Measurements from ENCODE around the gene ZBTB16.
A peak's percentile ranks its signal among the peaks of the same experiment; 100 is the strongest.

ZBTB16 gene

GRCh38 chr11:114243461-114244372, 184.2 kb downstream of the ZBTB16 start:
- DNase-seq (ENCODE audit: low spot score) = no peak

- no peak for DNase-seq (ENCODE audit: low spot score)
Measured at GRCh38 chr11:114244726-114245394, 185.3 kb downstream of the ZBTB16 start.

DNA sequence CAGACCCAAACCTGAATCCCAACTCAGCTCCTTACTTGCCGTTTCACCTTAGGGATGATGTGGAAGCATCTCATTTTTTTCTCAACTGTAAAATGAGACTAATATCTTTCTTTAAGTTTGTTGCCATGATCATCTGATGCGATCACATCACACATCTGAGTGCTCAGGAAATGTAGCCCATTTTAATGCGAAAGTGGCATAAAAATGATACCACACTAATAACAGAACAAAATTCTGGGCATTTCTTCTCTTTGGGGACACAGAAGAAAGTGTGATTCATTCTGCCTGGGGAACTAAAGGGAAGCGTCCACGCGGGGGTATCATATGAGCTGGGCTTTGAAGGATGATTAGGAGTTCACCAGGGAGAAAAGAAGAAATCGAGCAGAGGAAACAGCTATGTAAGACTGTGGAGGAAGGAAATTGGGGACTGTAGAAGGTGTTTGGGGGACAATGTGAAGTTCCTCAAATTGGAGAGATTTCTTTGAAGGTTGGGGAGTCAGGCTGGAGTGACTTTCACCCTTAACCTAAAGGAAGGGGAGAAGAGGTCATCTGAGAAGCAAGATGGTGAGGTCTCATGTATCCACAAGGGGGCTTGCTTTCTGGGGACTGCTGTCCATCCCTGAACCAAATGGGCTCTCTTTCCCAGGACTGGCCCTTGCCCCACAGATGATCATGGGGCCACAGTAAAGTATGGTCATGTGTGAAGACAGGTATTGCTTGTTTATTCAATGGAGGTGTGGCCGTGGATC, 187.0 kb downstream of the ZBTB16 start:
- DNase-seq (ENCODE audit: low spot score) = no peak

GRCh38 chr11:114247070-114247789, 187.7 kb downstream of the ZBTB16 start:
- no peak for DNase-seq (ENCODE audit: low spot score)

DNA sequence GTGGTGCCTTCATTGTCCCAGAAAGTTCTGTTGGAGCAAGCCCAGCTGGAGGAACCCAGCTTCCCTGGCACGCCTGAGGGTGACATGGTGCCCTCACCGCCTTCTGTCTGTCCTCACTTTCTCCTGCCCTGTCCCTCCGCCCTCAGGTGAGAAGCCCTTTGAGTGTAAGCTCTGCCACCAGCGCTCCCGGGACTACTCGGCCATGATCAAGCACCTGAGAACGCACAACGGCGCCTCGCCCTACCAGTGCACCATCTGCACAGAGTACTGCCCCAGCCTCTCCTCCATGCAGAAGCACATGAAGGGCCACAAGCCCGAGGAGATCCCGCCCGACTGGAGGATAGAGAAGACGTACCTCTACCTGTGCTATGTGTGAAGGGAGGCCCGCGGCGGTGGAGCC, 190.7 kb downstream of the ZBTB16 start:
- no peak for DNase-seq (ENCODE audit: low spot score)

DNA sequence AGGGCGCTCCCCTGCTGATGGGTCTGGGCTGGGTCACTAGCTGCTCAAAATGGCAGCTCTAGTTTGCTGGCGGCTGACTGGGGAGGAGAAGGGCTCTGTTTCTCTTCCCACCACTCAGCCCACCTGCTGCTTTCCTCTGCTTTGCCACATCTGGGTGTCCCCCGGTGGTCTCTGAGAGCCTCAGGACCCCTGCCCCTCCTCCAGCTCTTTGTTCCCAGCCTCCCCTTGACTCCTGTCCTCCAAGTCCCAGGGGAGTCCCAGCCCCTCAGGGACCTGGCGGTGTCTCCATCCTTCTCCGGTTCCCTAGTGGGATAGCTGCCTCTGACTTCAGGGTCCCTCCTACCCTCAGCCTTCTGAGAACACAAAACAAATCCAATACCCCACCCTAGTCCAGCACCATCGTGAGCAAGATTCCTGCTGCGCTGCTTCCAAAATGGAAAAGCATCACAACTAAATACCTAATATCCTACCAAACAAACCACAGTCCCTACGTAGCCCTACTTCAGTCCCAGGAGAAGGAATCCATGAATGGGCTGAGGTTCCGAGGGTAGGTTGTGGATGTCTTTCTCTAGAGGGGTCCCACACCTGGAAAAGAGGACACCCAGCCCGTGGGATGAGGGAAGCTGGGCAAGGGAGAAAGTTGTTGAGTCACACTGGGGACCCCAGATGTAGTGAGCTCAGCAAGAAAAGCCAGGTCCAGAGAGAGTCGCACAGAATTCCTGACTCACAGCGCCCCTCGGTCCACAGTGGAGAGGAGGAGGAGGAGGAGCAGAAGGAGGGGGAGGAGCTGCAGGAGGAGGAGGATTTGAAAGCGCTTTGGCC, 191.7 kb downstream of the ZBTB16 start:
- DNase-seq (ENCODE audit: low spot score) = no peak

- DNase-seq (ENCODE audit: low spot score) = no peak
Measured at GRCh38 chr11:114251815-114252337, 192.4 kb downstream of the ZBTB16 start.

GRCh38 chr11:114252767-114253166, 193.3 kb downstream of the ZBTB16 start:
- DNase-seq (ENCODE audit: low spot score) = no peak

DNA sequence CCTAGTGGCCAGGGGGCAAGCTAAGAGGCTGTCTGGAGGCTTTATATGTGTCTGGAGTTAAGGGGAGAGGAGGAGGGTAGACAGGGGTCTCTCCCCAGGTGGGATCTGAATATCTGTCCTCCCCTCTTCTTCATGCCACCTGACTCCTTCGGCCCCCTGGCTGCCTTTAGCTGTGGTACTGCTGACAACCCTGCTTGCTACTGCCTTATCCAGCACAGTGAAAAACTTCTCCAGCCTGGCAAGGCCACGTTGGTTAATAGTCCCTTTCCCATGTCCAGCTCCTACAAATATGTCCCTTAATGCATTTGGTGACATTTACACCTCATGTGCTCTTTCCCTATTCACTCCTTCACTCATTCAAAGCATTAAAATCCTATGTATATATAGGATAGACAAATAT, 194.3 kb downstream of the ZBTB16 start:
- DNase-seq (ENCODE audit: low spot score) = no peak

DNA sequence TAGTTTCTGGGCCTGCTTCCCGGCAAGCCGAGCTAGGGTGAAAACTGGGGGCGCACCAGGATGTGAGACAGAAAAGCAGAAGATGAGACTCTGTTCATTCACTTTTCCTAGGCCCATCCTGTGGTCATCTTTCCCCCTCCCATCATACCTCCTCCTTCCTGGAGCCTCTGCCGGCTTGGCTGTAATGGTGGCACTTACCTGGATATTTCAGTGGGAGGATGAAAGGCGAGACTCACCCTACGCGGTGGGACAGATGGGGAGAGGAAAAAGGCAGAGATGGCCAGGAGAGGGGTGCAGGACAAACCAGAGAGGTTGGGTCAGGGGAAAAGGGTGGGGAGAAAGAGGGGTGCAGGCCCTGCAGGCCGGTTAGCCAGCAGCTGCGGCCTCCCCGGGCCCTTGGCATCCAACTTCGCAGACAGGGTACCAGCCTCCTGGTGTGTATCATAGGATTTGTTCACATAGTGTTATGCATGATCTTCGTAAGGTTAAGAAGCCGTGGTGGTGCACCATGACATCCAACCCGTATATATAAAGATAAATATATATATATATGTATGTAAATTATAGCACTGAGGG, 195.1 kb downstream of the ZBTB16 start:
- DNase-seq (ENCODE audit: low spot score) = no peak

GRCh38 chr11:114255289-114255688, 195.8 kb downstream of the ZBTB16 start:
- DNase-seq (ENCODE audit: low spot score) = no peak

- DNase-seq (ENCODE audit: low spot score) = no peak
Measured at GRCh38 chr11:114256176-114256966, 196.9 kb downstream of the ZBTB16 start.

DNA sequence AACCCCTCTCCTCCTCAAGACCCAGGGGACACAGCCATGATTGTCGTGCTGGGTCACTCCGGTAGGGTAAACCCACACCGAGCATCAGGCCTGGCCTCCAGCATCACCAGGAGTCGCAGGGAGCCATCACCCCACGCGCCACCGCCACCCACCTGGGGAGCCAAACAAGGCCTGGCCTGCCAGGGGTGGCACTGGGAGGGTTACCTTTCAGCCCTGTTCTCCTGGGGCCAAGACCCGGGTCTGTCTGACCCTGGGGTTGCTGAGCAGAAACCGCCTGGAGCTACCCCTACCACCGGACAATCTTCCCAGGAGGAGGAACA, 197.4 kb downstream of the ZBTB16 start:
- DNase-seq (ENCODE audit: low spot score) = no peak

- DNase-seq (ENCODE audit: low spot score) = no peak
Measured at GRCh38 chr11:114257621-114258558, 198.4 kb downstream of the ZBTB16 start.

GRCh38 chr11:114258696-114259095, 199.2 kb downstream of the ZBTB16 start:
- DNase-seq (ENCODE audit: low spot score) = peak; percentile 50

- no peak for DNase-seq (ENCODE audit: low spot score)
Measured at GRCh38 chr11:114259124-114259526, 199.6 kb downstream of the ZBTB16 start.

DNA sequence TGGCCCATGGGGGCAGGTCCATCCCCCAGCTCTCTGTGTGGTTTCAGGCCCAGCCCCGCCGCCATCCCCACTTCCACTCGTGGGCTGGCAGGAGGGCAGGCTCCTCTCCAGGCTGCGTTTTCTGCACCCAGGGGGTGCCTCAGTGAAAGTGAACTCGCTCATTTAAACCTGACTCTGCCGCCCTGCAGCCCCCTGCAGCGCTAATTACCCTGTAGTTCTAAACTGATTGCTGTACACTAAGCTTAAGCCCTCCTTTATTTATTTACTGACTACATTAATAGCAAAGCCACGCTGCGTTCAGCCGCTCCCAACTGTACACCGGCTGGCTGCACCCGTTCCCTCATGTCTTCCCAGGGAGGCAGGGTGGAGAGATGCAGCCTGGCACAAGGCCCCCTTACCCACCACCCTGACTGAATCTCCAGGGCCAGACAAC, 200.1 kb downstream of the ZBTB16 start:
- DNase-seq (ENCODE audit: low spot score) = no peak

DNA sequence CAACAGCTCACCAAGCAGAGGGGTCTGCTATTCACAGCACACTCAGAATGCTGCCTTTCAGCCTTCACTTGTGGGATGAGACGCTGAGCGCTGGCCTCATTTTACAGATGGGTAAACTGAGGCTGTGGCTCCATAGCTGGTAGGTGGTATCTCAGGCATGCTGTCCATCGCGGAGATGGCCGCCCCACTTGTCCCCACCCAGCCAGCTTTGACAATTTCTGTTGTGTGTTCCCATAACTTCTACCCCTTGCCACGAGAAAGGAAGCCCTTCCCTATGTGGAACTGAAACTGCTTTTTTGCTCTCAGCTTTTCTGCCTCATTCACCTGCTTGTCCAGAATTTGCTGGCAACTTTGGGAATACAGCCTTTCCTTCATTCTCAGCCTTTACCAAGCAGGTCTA, 200.6 kb downstream of the ZBTB16 start:
- no peak for DNase-seq (ENCODE audit: low spot score)

DNA sequence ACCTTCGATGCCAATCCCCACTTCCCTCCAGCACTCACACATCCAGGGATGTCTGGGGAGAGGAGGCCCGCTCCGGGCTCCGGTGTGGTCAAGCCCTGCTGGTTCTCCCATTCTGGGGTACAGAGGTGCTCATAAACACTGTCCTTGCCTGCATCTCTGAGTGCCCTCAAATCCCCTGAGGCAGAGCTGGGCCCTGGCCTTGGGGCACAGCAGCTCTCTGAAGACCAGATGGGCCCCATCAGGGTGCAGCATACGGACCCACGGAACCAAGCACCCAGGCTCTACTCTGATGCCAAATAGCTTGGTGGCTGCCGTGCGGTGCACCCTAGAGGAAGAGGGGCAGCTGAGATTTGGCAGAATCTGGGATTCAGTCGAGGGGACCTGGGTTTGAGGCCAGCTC, 201.0 kb downstream of the ZBTB16 start:
- no peak for DNase-seq (ENCODE audit: low spot score)
